AG04449 (cell line): ENCODE results near the gene L1CAM.

Experiments used
- CTCF ChIA-PET: fragments of 350-600 bp; formaldehyde crosslinking; extraction: SDS; loops from one replicate; lab custom pipeline; 2021; ENCODE audit warnings: antibody characterized with exemption; lab: Yijun Ruan, JAX
- POLR2A ChIA-PET: fragments of 400-600, 350-600 bp; formaldehyde crosslinking; extraction: SDS; loops from one replicate; lab custom pipeline; 2020; ENCODE audit warnings: antibody characterized with exemption, inconsistent platforms; lab: Yijun Ruan, JAX
- DNase-seq: peaks from one replicate; pipeline ENCODE4 v3.0.0-alpha.2; 2010; ENCODE audit warnings: low read depth, low spot score
- H3K4me3 ChIP-seq: 2 replicates; pipeline ENCODE4 v1.5.1; 2011; ENCODE audit warnings: low read depth, mild to moderate bottlenecking, control low read depth, low read length
- CTCF ChIP-seq: IDR thresholded peaks from one replicate; pipeline ENCODE4 v1.5.1; 2011; ENCODE audit warnings: mild to moderate bottlenecking, moderate library complexity, low read length, control low read depth, inconsistent platforms; ENCODE audit not compliant: insufficient read depth; ENCODE audit errors: missing control alignments

The L1CAM gene

GRCh38 chrX:153865685-153866084 is 20.3 kb downstream of the L1CAM start:
- ChIA-PET CTCF (no interaction called here), POLR2A (no interaction called here)
- no peak overlapping the region for H3K4me3 ChIP-seq
- no peak for TF ChIP-seq CTCF
- DNase-seq, result no peak

GRCh38 chrX:153865321-153865580 is 20.7 kb downstream of the L1CAM start:
- no peak overlapping the region for H3K4me3 ChIP-seq
- DNase-seq, result no peak
- ChIA-PET CTCF (no interaction called here), POLR2A (no interaction called here)
- no peak for TF ChIP-seq CTCF

GRCh38 chrX:153864561-153865320 is 21.2 kb downstream of the L1CAM start:
- TF ChIP-seq CTCF, result no peak
- CTCF ChIA-PET, result no interaction called here
- POLR2A ChIA-PET, result no interaction called here
- no peak overlapping the region for H3K4me3 ChIP-seq
- no peak for DNase-seq

GRCh38 chrX:153864101-153864500 is 21.9 kb downstream of the L1CAM start:
- TF ChIP-seq CTCF, result no peak
- CTCF ChIA-PET, result no interaction called here
- POLR2A ChIA-PET, result no interaction called here

GRCh38 chrX:153863251-153863991 is 22.6 kb downstream of the L1CAM start:
- DNase-seq, result no peak
- H3K4me3 ChIP-seq, result no peak overlapping the region
- ChIA-PET CTCF (no interaction called here), POLR2A (no interaction called here)
- no peak for TF ChIP-seq CTCF

More at GRCh38 chrX:153864101-153864500, 21.9 kb downstream of the L1CAM start:
- no peak for DNase-seq
- H3K4me3 ChIP-seq, result no peak overlapping the region

- ChIA-PET POLR2A (no interaction called here), CTCF (no interaction called here)
- DNase-seq, result no peak
Measured at GRCh38 chrX:153862369-153863250, 23.4 kb downstream of the L1CAM start.

More at GRCh38 chrX:153862369-153863250, 23.4 kb downstream of the L1CAM start:
- H3K4me3 ChIP-seq, result no peak overlapping the region
- TF ChIP-seq CTCF, result no peak
